Loucy (cell line): ENCODE data around the gene IFNA17.

Experiments used
- CTCF ChIP-seq: fragments of 200-600 bp; sonication (generic); conservative IDR thresholded peaks from 2 replicates; pipeline ENCODE4 v1.5.1; 2014; ENCODE audit warnings: mild to moderate bottlenecking, antibody characterized with exemption, low read length
- EZH2phosphoT487 ChIP-seq: fragments of 200-600 bp; IDR thresholded peaks from 2 replicates; pipeline ENCODE4 v1.6.1; 2018; ENCODE audit warnings: antibody characterized with exemption, mild to moderate bottlenecking, moderate library complexity, borderline replicate concordance

GRCh38 chr9:21266733-21267484 lies 38.9 kb upstream of the IFNA17 start:
- TF ChIP-seq CTCF = no peak
- TF ChIP-seq EZH2phosphoT487 = no peak
